Liver (tissue), 9 donors: Measurements from ENCODE around the gene IL1RAPL2. TPM values are rescaled to one million over a fixed set of nuclear protein-coding genes. Genes with fewer than 3 reads are reported as not detected.
"Not testable (repeated sequence)": the region's sequence is repeated elsewhere in the genome, so short reads cannot be mapped to it uniquely, and the experiment has no call there.

Experiments
- DNase-seq: peaks from one replicate; pipeline ENCODE4 v3.0.0-alpha.2; 2017; ENCODE audit warnings: low spot score
- H3K27ac ChIP-seq, 2 donors: one replicate each; pipeline ENCODE4 v1.7.0; 2013; ENCODE audit warnings: inconsistent platforms in 2 of 2, low read length in 2 of 2, control low read depth in 1 of 2, low read depth in 1 of 2, mild to moderate bottlenecking in 1 of 2
- H3K27me3 ChIP-seq, 4 donors: one replicate each; pipeline versions ENCODE4 v1.6.1 to v1.7.0; 2013; ENCODE audit warnings: low read length in 3 of 4, inconsistent platforms in 1 of 4, mild to moderate bottlenecking in 1 of 4, moderate library complexity in 1 of 4; ENCODE audit not compliant: control insufficient read depth in 4 of 4, insufficient read depth in 4 of 4
- H3K36me3 ChIP-seq, 4 donors: one replicate each; pipeline versions ENCODE4 v1.6.1 to v1.7.0; 2013; ENCODE audit warnings: low read length in 3 of 4, mild to moderate bottlenecking in 3 of 4, low read depth in 1 of 4, moderate library complexity in 1 of 4; ENCODE audit not compliant: control insufficient read depth in 4 of 4, insufficient read depth in 3 of 4
- H3K4me1 ChIP-seq, 4 donors: one replicate each; pipeline versions ENCODE4 v1.6.1 to v1.7.0; 2013; ENCODE audit warnings: low read length in 3 of 4, mild to moderate bottlenecking in 3 of 4, moderate library complexity in 1 of 4; ENCODE audit not compliant: control insufficient read depth in 4 of 4, insufficient read depth in 4 of 4
- H3K4me3 ChIP-seq, 3 donors: one replicate each; pipeline versions ENCODE4 v1.6.1 to v1.7.0; 2013; ENCODE audit warnings: low read length in 3 of 3, control low read depth in 1 of 3, low read depth in 1 of 3, mild to moderate bottlenecking in 1 of 3
- H3K9ac ChIP-seq, 2 donors: one replicate each; pipeline ENCODE4 v1.7.0; 2013; ENCODE audit warnings: low read length in 2 of 2, mild to moderate bottlenecking in 2 of 2, moderate library complexity in 2 of 2, control low read depth in 1 of 2, low read depth in 1 of 2
- H3K9me3 ChIP-seq, 4 donors: one replicate each; pipeline versions ENCODE4 v1.6.1 to v1.7.0; 2013; ENCODE audit warnings: low read length in 3 of 4; ENCODE audit not compliant: control insufficient read depth in 4 of 4
- GABPA ChIP-seq, 2 donors: IDR thresholded peaks in 1 of 2; conservative IDR thresholded peaks in 1 of 2; 2 replicates each; pipeline ENCODE4 v1.6.1; 2016; ENCODE audit warnings: antibody characterized with exemption in 2 of 2, mild to moderate bottlenecking in 1 of 2, moderate library complexity in 1 of 2
- JUND ChIP-seq, 2 donors: IDR thresholded peaks; 2 replicates each; pipeline ENCODE4 v1.6.1; 2016; ENCODE audit warnings: antibody characterized with exemption in 2 of 2
- RAD21 ChIP-seq, 2 donors: IDR thresholded peaks; 2 replicates each; pipeline ENCODE4 v1.6.1; 2016; ENCODE audit warnings: antibody characterized with exemption in 2 of 2, mild to moderate bottlenecking in 2 of 2
- RXRA ChIP-seq, 2 donors: IDR thresholded peaks; 2 replicates each; pipeline ENCODE4 v1.6.1; 2017 to 2018; ENCODE audit warnings: antibody characterized with exemption in 2 of 2, mild to moderate bottlenecking in 1 of 2
- SP1 ChIP-seq: IDR thresholded peaks from 2 replicates; pipeline ENCODE4 v1.6.1; 2018; ENCODE audit warnings: antibody characterized with exemption, mild to moderate bottlenecking
- WGBS: extraction: QIAGEN DNeasy Blood & Tissue Kit; methylation state at CpG from one replicate; pipeline ENCODE4 v1.1.7; 2013; 5-methylcytosine and 5-hydroxymethylcytosine counted together
- polyA plus RNA-seq, 2 donors: library from polyadenylated mRNA; stranded (reverse) in 1 of 2; unstranded in 1 of 2; fragments of 200-250 nt in 1 of 2; fragments of >200 nt in 1 of 2; fragmentation: Nextera tagmentation in 1 of 2; extraction: Ambion mirVana in 1 of 2; gene quantifications; one replicate each; pipeline versions ENCODE4 v1.2.1 to v1.2.3, GENCODE V29; 2013 to 2015
- total RNA-seq, 2 donors: library from RNA; depleted of rRNA; stranded (reverse); fragments of >200 nt; gene quantifications; one replicate each; pipeline ENCODE4 v1.2.3, GENCODE V29; 2014
- TF ChIP-seq, protein P1 (sequence below): IDR thresholded peaks from 2 replicates; pipeline ENCODE4 v1.6.1; 2016; ENCODE audit warnings: antibody characterized with exemption, mild to moderate bottlenecking
- TF ChIP-seq, protein P2 (sequence below): IDR thresholded peaks from 2 replicates; pipeline ENCODE4 v1.6.1; 2016; ENCODE audit warnings: antibody characterized with exemption
- TF ChIP-seq, protein P3 (sequence below): fragments of 150-350 bp; IDR thresholded peaks from 2 replicates; pipeline ENCODE4 v1.5.1; 2017; ENCODE audit warnings: improper control_type of control experiment, low read depth, low read length; ENCODE audit not compliant: missing input control
- TF ChIP-seq, protein P4 (sequence below): IDR thresholded peaks from 2 replicates; pipeline ENCODE4 v1.6.1; 2016; ENCODE audit warnings: antibody characterized with exemption
- donor health status: healthy.
- donor health status: healthy.
- donor health status: healthy.
- donor health status: healthy.
- donor health status: healthy.

IL1RAPL2 gene
- total and polyA plus RNA-seq, 4 donors = 0.20 to 1.6 (median 0.91) TPM

DNA sequence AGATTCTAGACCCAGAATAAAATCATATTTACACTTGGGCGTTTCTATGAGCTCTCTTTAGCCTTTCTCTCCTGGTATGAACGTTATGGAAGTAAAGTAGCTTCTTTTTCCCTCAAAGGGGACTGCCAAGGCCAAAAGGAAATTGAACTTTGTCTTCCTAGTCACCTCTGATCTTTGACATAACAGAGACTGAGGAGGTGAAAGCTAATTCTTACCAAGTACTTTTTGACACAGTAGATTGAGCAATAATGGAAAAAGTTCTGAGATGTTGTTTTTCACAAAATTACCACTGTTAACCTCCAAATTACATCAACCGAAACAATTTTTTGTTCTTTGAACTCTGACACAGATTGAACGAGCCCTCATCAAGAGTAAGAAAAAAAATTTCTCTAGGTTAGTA is 336.1 kb downstream of the IL1RAPL2 start (continued):
- TF ChIP-seq, protein P1, sequence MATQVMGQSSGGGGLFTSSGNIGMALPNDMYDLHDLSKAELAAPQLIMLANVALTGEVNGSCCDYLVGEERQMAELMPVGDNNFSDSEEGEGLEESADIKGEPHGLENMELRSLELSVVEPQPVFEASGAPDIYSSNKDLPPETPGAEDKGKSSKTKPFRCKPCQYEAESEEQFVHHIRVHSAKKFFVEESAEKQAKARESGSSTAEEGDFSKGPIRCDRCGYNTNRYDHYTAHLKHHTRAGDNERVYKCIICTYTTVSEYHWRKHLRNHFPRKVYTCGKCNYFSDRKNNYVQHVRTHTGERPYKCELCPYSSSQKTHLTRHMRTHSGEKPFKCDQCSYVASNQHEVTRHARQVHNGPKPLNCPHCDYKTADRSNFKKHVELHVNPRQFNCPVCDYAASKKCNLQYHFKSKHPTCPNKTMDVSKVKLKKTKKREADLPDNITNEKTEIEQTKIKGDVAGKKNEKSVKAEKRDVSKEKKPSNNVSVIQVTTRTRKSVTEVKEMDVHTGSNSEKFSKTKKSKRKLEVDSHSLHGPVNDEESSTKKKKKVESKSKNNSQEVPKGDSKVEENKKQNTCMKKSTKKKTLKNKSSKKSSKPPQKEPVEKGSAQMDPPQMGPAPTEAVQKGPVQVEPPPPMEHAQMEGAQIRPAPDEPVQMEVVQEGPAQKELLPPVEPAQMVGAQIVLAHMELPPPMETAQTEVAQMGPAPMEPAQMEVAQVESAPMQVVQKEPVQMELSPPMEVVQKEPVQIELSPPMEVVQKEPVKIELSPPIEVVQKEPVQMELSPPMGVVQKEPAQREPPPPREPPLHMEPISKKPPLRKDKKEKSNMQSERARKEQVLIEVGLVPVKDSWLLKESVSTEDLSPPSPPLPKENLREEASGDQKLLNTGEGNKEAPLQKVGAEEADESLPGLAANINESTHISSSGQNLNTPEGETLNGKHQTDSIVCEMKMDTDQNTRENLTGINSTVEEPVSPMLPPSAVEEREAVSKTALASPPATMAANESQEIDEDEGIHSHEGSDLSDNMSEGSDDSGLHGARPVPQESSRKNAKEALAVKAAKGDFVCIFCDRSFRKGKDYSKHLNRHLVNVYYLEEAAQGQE = no peak
- TF ChIP-seq, protein P2, sequence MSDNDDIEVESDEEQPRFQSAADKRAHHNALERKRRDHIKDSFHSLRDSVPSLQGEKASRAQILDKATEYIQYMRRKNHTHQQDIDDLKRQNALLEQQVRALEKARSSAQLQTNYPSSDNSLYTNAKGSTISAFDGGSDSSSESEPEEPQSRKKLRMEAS = no peak

DNA sequence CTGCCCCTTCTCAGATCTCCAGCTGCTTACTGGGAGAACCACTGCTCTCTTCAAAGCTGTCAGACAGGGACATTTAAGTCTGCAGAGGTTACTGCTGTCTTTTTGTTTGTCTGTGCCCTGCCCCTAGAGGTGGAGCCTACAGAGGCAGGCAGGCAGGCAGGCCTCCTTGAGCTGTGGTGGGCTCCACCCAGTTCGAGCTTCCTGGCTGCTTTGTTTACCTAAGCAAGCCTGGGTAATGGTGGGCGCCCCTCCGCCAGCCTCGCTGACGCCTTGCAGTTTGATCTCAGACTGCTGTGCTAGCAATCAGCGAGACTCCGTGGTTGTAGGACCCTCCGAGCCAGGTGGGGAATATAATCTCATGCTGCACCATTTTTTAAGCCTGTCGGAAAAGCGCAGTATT is 343.7 kb downstream of the IL1RAPL2 start:
- TF ChIP-seq RXRA (IDR thresholded peaks at IDR 0.05) = peak in 1 of 2 donors; percentile 5
- DNase-seq, H3K27me3 ChIP-seq, H3K9me3 ChIP-seq, H3K4me1 ChIP-seq, H3K36me3 ChIP-seq, H3K27ac ChIP-seq, H3K9ac ChIP-seq: not testable (repeated sequence)
- H3K4me3 ChIP-seq = peak overlapping the region in 2 of 3 donors; percentile 18 to 35
- 41% methylated on average over 10 of the region's 10 CpGs for WGBS

DNA sequence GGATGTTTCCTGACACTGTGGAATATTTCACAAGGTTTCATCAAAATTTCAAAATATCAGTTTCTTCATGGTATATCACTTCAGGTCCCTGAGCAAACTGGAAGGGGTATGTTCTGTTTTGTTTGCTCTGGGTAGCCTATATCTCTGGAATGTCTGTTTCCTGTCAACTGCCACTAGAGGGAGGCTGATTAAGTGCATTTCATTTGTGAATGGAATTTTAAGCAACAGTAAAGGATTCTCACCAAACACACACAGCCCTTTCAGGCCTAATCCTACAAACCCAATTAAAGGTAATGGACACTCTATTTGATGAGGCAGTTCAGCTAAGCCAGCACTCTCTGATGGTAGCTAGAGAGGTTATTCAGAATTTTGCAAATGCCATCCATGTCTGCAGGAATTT is 347.3 kb downstream of the IL1RAPL2 start:
- Histone ChIP-seq H3K27ac (no peak overlapping the region), H3K9me3 (no peaks in the 10 kb centered on the region), H3K36me3 (no peaks in the 10 kb centered on the region), H3K9ac (no peak overlapping the region), H3K4me1 (peaks cover 0 to 4% (median under 1%) of the 10 kb centered on the region in 4 donors), H3K27me3 (no peaks in the 10 kb centered on the region), H3K4me3 (no peak overlapping the region)
- DNase-seq = no peak
- TF ChIP-seq RXRA (IDR thresholded peaks at IDR 0.05) = no peak
- TF ChIP-seq GABPA (IDR thresholded peaks at IDR 0.05 in 1 of 2, conservative IDR thresholded peaks at IDR 0.05 in 1 of 2) = no peak
- TF ChIP-seq RAD21 (IDR thresholded peaks at IDR 0.05) = peak; percentile 63 to 73
- TF ChIP-seq, protein P1 = no peak
- TF ChIP-seq, protein P3, sequence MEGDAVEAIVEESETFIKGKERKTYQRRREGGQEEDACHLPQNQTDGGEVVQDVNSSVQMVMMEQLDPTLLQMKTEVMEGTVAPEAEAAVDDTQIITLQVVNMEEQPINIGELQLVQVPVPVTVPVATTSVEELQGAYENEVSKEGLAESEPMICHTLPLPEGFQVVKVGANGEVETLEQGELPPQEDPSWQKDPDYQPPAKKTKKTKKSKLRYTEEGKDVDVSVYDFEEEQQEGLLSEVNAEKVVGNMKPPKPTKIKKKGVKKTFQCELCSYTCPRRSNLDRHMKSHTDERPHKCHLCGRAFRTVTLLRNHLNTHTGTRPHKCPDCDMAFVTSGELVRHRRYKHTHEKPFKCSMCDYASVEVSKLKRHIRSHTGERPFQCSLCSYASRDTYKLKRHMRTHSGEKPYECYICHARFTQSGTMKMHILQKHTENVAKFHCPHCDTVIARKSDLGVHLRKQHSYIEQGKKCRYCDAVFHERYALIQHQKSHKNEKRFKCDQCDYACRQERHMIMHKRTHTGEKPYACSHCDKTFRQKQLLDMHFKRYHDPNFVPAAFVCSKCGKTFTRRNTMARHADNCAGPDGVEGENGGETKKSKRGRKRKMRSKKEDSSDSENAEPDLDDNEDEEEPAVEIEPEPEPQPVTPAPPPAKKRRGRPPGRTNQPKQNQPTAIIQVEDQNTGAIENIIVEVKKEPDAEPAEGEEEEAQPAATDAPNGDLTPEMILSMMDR = peak; percentile 45
- no peak for TF ChIP-seq JUND (IDR thresholded peaks at IDR 0.05)
- TF ChIP-seq, protein P4, sequence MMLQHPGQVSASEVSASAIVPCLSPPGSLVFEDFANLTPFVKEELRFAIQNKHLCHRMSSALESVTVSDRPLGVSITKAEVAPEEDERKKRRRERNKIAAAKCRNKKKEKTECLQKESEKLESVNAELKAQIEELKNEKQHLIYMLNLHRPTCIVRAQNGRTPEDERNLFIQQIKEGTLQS = no peak
- TF ChIP-seq SP1 = no peak
- TF ChIP-seq, protein P2 = no peak

DNA sequence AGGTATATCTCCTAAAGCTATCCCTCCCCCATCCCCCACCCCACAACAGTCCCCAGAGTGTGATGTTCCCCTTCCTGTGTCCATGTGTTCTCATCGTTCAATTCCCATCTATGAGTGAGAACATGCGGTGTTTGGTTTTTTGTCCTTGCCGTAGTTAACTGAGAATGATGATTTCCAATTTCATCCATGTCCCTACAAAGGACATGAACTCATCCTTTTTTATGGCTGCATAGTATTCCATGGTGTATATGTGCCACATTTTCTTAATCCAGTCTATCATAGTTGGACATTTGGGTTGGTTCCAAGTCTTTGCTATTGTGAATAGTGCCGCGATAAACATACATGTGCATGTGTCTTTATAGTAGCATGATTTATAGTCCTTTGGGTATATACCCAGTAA is 348.7 kb downstream of the IL1RAPL2 start:
- H3K9me3 ChIP-seq, H3K27me3 ChIP-seq, H3K9ac ChIP-seq, H3K36me3 ChIP-seq, H3K4me3 ChIP-seq, DNase-seq, H3K27ac ChIP-seq, H3K4me1 ChIP-seq: not testable (repeated sequence)
- 88% methylated on average over 5 of the region's 5 CpGs for WGBS
